Nephron (organoid): ENCODE data around the gene NDFIP2.

Source experiments
- H3K27ac Mint-ChIP-seq, 3 experiments: 2 replicates each; pipeline ENCODE4 v1.8.0; 2020; ENCODE audit warnings: mixed read lengths in 3 of 3, mild to moderate bottlenecking in 2 of 3, moderate library complexity in 1 of 3
- H3K27me3 Mint-ChIP-seq: 2 replicates; pipeline ENCODE4 v1.8.0; 2021; ENCODE audit warnings: low read depth, mild to moderate bottlenecking, moderate library complexity, mixed read lengths
- H3K36me3 Mint-ChIP-seq: 2 replicates; pipeline ENCODE4 v1.8.0; 2020; ENCODE audit warnings: low read depth, mixed read lengths
- H3K4me1 Mint-ChIP-seq: 2 replicates; pipeline ENCODE4 v1.8.0; 2020; ENCODE audit warnings: mixed read lengths
- H3K4me3 Mint-ChIP-seq, 3 experiments: 2 replicates each; pipeline ENCODE4 v1.8.0; 2020; ENCODE audit warnings: mild to moderate bottlenecking in 3 of 3, mixed read lengths in 3 of 3, moderate library complexity in 2 of 3
- H3K9me3 Mint-ChIP-seq: 2 replicates; pipeline ENCODE4 v1.8.0; 2020; ENCODE audit warnings: mixed read lengths
- CTCF ChIP-seq, 3 experiments: fragments of 200-600 bp; sonication (generic); IDR thresholded peaks; one replicate each; pipeline ENCODE4 v1.5.0; 2021; ENCODE audit warnings: antibody characterized with exemption in 3 of 3; ENCODE audit not compliant: unreplicated experiment in 3 of 3

The NDFIP2 gene

GRCh38 chr13:79602936-79603335, 122.0 kb downstream of the NDFIP2 start:
- Mint-ChIP-seq H3K36me3 (no peaks in the 10 kb centered on the region), H3K4me3 (no peak overlapping the region), H3K4me1 (no peaks in the 10 kb centered on the region), H3K27ac (no peak overlapping the region), H3K9me3 (peaks cover 4% of the 10 kb centered on the region), H3K27me3 (no peaks in the 10 kb centered on the region)
- no peak for TF ChIP-seq CTCF (IDR thresholded peaks at IDR 0.05; ENCODE audit: unreplicated experiment in 3 of 3)

- Mint-ChIP-seq H3K27me3 (no peaks in the 10 kb centered on the region), H3K27ac (no peak overlapping the region), H3K4me3 (no peak overlapping the region), H3K36me3 (no peaks in the 10 kb centered on the region), H3K4me1 (no peaks in the 10 kb centered on the region), H3K9me3 (peaks cover 13% of the 10 kb centered on the region)
- no peak for TF ChIP-seq CTCF (IDR thresholded peaks at IDR 0.05; ENCODE audit: unreplicated experiment in 3 of 3)
Measured at GRCh38 chr13:79604752-79605151, 123.8 kb downstream of the NDFIP2 start.
